Measurements from ENCODE around the gene C19orf81. TPM values are rescaled to one million over a fixed set of nuclear protein-coding genes. Genes with fewer than 3 reads are reported as not detected.

The C19orf81 gene
- total and polyA plus RNA-seq, 2 of the 13 experiments (the other 11 are each of a cell fraction or from before 2014, with no cell fraction given) = not detected

DNA sequence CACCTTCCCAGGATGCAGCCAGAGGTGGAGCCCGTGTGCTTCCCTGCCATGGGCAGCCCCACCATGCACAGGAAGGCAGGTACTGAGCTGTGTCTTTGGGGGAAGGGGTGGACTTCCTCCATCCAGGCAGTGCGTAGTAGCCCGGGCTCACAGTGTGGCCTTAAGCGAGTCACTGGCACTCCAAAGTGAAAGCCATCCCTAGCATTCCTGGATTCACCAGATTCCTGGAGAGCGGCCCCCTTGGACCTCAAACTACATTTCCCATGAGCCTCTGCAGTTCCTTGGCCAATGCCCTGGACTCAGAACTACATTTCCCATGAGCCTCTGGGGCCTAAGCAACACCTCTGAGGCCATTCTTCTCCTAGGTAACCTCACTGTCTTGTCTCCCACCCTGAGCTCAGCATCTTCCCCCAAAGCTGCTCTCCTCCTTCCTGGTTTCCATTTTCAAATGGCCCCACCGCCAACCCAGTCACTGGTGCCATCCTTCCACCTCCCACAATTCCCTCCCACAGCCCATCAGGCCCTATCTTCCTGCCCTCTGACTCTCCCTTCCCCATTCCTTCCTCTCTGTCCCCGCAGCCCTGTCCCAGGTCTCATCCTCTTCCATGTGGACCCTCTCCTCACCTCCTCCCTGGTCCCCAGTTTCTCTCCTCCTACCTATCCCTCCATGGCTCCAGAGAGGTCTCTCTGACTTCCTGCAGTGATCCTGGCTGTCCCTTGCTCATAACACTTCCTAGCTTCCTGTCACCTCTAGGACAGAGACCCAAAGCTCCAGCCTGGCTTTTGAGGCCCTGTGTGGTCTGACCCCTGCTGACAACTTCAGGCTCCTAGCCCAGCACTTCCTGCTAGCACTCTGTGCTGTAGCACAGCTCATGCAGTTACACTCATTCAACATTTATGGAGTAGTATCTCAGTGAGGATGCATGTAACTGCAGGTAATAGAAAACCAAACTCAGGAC lies at the start of gene C19orf81 (continued):
- TF ChIP-seq ZNF546 (CRISPR knock-in tag; conservative IDR thresholded peaks at IDR 0.05) = no peak
- TF ChIP-seq THAP11 (CRISPR knock-in tag; IDR thresholded peaks at IDR 0.05) = peak; percentile 95
- TF ChIP-seq ZNF446 (CRISPR knock-in tag; IDR thresholded peaks at IDR 0.05) = no peak
- TF ChIP-seq, protein P1, sequence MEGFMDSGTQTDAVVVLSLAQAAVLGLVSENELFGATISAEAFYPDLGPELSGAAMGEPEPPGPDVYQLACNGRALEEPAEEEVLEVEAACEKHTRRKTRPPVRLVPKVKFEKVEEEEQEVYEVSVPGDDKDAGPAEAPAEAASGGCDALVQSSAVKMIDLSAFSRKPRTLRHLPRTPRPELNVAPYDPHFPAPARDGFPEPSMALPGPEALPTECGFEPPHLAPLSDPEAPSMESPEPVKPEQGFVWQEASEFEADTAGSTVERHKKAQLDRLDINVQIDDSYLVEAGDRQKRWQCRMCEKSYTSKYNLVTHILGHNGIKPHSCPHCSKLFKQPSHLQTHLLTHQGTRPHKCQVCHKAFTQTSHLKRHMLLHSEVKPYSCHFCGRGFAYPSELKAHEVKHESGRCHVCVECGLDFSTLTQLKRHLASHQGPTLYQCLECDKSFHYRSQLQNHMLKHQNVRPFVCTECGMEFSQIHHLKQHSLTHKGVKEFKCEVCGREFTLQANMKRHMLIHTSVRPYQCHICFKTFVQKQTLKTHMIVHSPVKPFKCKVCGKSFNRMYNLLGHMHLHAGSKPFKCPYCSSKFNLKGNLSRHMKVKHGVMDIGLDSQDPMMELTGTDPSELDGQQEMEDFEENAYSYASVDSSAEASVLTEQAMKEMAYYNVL (CRISPR knock-in tag; IDR thresholded peaks at IDR 0.05; ENCODE audit: borderline replicate concordance) = no peak
- no peak for TF ChIP-seq ZNF720 (CRISPR knock-in tag; IDR thresholded peaks at IDR 0.05)
- peak; percentile 17; the same call in 1 of the 2 replicates for TF ChIP-seq HCFC1 (IDR thresholded peaks at IDR 0.05; ENCODE audit: low read depth, low read length)
- TF ChIP-seq ZNF24 (IDR thresholded peaks at IDR 0.05) = no peak
- no peak for TF ChIP-seq HES4 (CRISPR knock-in tag; IDR thresholded peaks at IDR 0.05; ENCODE audit: borderline replicate concordance)
- peak; percentile 68 for TF ChIP-seq NFYC (CRISPR knock-in tag; IDR thresholded peaks at IDR 0.05)
- TF ChIP-seq SAFB2 (CRISPR knock-in tag; IDR thresholded peaks at IDR 0.05; ENCODE audit: borderline replicate concordance, low read depth) = no peak
- peak; percentile 65 for TF ChIP-seq BCL6 (CRISPR knock-in tag; IDR thresholded peaks at IDR 0.05)

All from HepG2 (cell line).